Left ventricle myocardium inferior (tissue), 1 donor: Measurements from ENCODE around the gene PAIP2B. TPM values are rescaled to one million over a fixed set of nuclear protein-coding genes. Genes with fewer than 3 reads are reported as not detected.
A peak's percentile ranks its signal among the peaks of the same experiment; 100 is the strongest.

Experiments used
- DNase-seq: peaks from one replicate; pipeline ENCODE4 v3.0.0-alpha.2; 2020
- H3K27ac ChIP-seq: fragments of 200-600 bp; replicated peaks from 2 replicates; pipeline ENCODE4 v1.8.0; 2021
- H3K27me3 ChIP-seq: fragments of 200-600 bp; 2 replicates; pipeline ENCODE4 v1.8.0; 2021; ENCODE audit warnings: low read depth
- H3K36me3 ChIP-seq: fragments of 200-600 bp; 2 replicates; pipeline ENCODE4 v1.8.0; 2021
- H3K4me1 ChIP-seq: fragments of 200-600 bp; 2 replicates; pipeline ENCODE4 v1.8.0; 2021
- H3K4me3 ChIP-seq: fragments of 200-600 bp; 2 replicates; pipeline ENCODE4 v1.8.0; 2021; ENCODE audit warnings: mild to moderate bottlenecking, moderate library complexity
- H3K9me3 ChIP-seq: fragments of 200-600 bp; replicated peaks from 2 replicates; pipeline ENCODE4 v1.8.0; 2021
- CTCF ChIP-seq: fragments of 200-600 bp; IDR thresholded peaks from 2 replicates; pipeline ENCODE4 v1.8.0; 2021; ENCODE audit warnings: antibody characterized with exemption, mild to moderate bottlenecking, borderline replicate concordance
- intact Hi-C: fragments of 100-400 bp; cut with micrococcal nuclease; formaldehyde crosslinking; loops from one replicate; pipeline ENCODE4 v1.11.0; 2022
- total RNA-seq: library from RNA; stranded (reverse); fragmentation: NEBNext Ultra II Directional; extraction: Animal tissue kit (Norgen Biotek cat#: 25700); gene quantifications from one replicate; pipeline ENCODE4 v1.2.1, GENCODE V29; 2021
- donor health status: DM: no; HTN: yes; CAD: no; lungs with severe emphysema.

The PAIP2B gene
- total RNA-seq, 1 donor from 2014 or later, result 76.6 TPM

GRCh38 chr2:71226096-71226964 lies 573 bp downstream of the PAIP2B start:
- peaks cover 13% of the 10 kb centered on the region for H3K4me1 ChIP-seq
- intact Hi-C loops, result no loop called here
- H3K4me3 ChIP-seq, result peak overlapping the region; percentile 90
- H3K36me3 ChIP-seq, result no peaks in the 10 kb centered on the region
- H3K27ac ChIP-seq, result peak overlapping the region; percentile 95
- no peaks in the 10 kb centered on the region for H3K27me3 ChIP-seq
- H3K9me3 ChIP-seq, result no peaks in the 10 kb centered on the region
- peak; percentile 25 for DNase-seq
- TF ChIP-seq CTCF, result no peak

- Histone ChIP-seq H3K4me3 (peak overlapping the region; percentile 90), H3K9me3 (no peaks in the 10 kb centered on the region), H3K4me1 (peaks cover 13% of the 10 kb centered on the region), H3K27me3 (no peaks in the 10 kb centered on the region), H3K27ac (peak overlapping the region; percentile 95), H3K36me3 (no peaks in the 10 kb centered on the region)
- DNase-seq, result no peak
- TF ChIP-seq CTCF, result no peak
- intact Hi-C loops, result no loop called here
Measured at GRCh38 chr2:71224935-71225334, 2.0 kb downstream of the PAIP2B start.

- Histone ChIP-seq H3K4me3 (peak overlapping the region; percentile 90), H3K9me3 (no peaks in the 10 kb centered on the region), H3K4me1 (peaks cover 13% of the 10 kb centered on the region), H3K36me3 (no peaks in the 10 kb centered on the region), H3K27me3 (no peaks in the 10 kb centered on the region), H3K27ac (peak overlapping the region; percentile 95)
- DNase-seq, result no peak
- TF ChIP-seq CTCF, result no peak
- intact Hi-C loops, result no loop called here
Measured at GRCh38 chr2:71224457-71224856, 2.4 kb downstream of the PAIP2B start.

- intact Hi-C loops, result no loop called here
- Histone ChIP-seq H3K36me3 (no peaks in the 10 kb centered on the region), H3K9me3 (no peaks in the 10 kb centered on the region), H3K4me1 (peaks cover 13% of the 10 kb centered on the region), H3K27me3 (no peaks in the 10 kb centered on the region), H3K4me3 (peak overlapping the region; percentile 90), H3K27ac (peak overlapping the region; percentile 95)
- peak; percentile 70 for TF ChIP-seq CTCF
- peak; percentile 64 for DNase-seq
Measured at GRCh38 chr2:71223767-71224333, 3.1 kb downstream of the PAIP2B start.

GRCh38 chr2:71220743-71221142 lies 6.2 kb downstream of the PAIP2B start:
- intact Hi-C loops, result no loop called here
- TF ChIP-seq CTCF, result no peak
- no peak overlapping the region for H3K27ac ChIP-seq
- H3K36me3 ChIP-seq, result no peaks in the 10 kb centered on the region
- H3K27me3 ChIP-seq, result no peaks in the 10 kb centered on the region
- H3K9me3 ChIP-seq, result no peaks in the 10 kb centered on the region
- H3K4me3 ChIP-seq, result no peak overlapping the region
- H3K4me1 ChIP-seq, result peaks cover 2% of the 10 kb centered on the region
- no peak for DNase-seq
